K562 (cell line): ENCODE results near the gene DIAPH1. TPM values are rescaled to one million over a fixed set of nuclear protein-coding genes. Genes with fewer than 3 reads are reported as not detected.

ENCODE experiments used
- ARID4B ChIP-seq: sonication (generic); formaldehyde crosslinking; IDR thresholded peaks from 2 replicates; pipeline ENCODE4 v1.8.0; 2022; ENCODE audit warnings: mild to moderate bottlenecking, missing genetic modification reagents
- CHD1 ChIP-seq: fragments of 200-600 bp; sonication (generic); IDR thresholded peaks from one replicate; pipeline ENCODE4 v1.6.1; 2012; ENCODE audit warnings: mild to moderate bottlenecking, moderate library complexity, low read length, inconsistent platforms
- CREB1 ChIP-seq, 2 experiments: sonication (generic) in 1 of 2; formaldehyde crosslinking in 1 of 2; IDR thresholded peaks; 2 replicates each; pipeline versions ENCODE4 v1.6.1 to v1.8.0; 2012 to 2022; ENCODE audit warnings: inconsistent platforms in 1 of 2, mild to moderate bottlenecking in 1 of 2, missing genetic modification reagents in 1 of 2, moderate library complexity in 1 of 2
- DLX4 ChIP-seq: fragments of 250-450 bp; sonication (Bioruptor Pico); IDR thresholded peaks from 2 replicates; pipeline ENCODE4 v1.6.1; 2021; ENCODE audit warnings: mild to moderate bottlenecking
- ERF ChIP-seq: fragments of 450-650 bp; formaldehyde crosslinking; IDR thresholded peaks from 2 replicates; pipeline ENCODE4 v1.4.0; 2020; ENCODE audit warnings: mild to moderate bottlenecking, mixed read lengths
- EZH2 ChIP-seq: IDR thresholded peaks from 2 replicates; pipeline ENCODE4 v1.6.1; 2012; ENCODE audit warnings: low read depth, mild to moderate bottlenecking, inconsistent platforms, low read length, borderline replicate concordance
- GABPA ChIP-seq: fragments of 200-800 bp; sonication (Bioruptor generic); conservative IDR thresholded peaks from 2 replicates; pipeline ENCODE4 v1.6.1; 2016; ENCODE audit warnings: low read depth, missing genetic modification characterization, missing compliant biosample characterization
- HMBOX1 ChIP-seq: sonication (generic); IDR thresholded peaks from 2 replicates; pipeline ENCODE4 v1.6.1; 2016
- ILK ChIP-seq: fragments of 450-650 bp; IDR thresholded peaks from 2 replicates; pipeline ENCODE4 v1.6.1; 2016; ENCODE audit warnings: missing genetic modification characterization, low read depth, mild to moderate bottlenecking, missing compliant biosample characterization, moderate library complexity, borderline replicate concordance
- MCM2 ChIP-seq: fragments of 450-650 bp; IDR thresholded peaks from 2 replicates; pipeline ENCODE4 v1.6.1; 2017; ENCODE audit warnings: low read depth, mild to moderate bottlenecking
- NBN ChIP-seq: fragments of 450-650 bp; IDR thresholded peaks from 2 replicates; pipeline ENCODE4 v1.6.1; 2016; ENCODE audit warnings: low read depth, mild to moderate bottlenecking
- PHB2 ChIP-seq: fragments of 450-650 bp; IDR thresholded peaks from 2 replicates; pipeline ENCODE4 v1.6.1; 2017; ENCODE audit warnings: low read depth
- POLR2G ChIP-seq: fragments of 200-400 bp; formaldehyde crosslinking; IDR thresholded peaks from 2 replicates; pipeline ENCODE4 v1.6.1; 2017; ENCODE audit warnings: low read depth, mild to moderate bottlenecking, antibody characterized with exemption, low read length, moderate library complexity
- RBBP5 ChIP-seq: fragments of 200-600 bp; sonication (generic); IDR thresholded peaks from 2 replicates; pipeline ENCODE4 v1.6.1; 2012; ENCODE audit warnings: borderline replicate concordance, mild to moderate bottlenecking, low read length, control low read depth, inconsistent platforms; ENCODE audit not compliant: insufficient read depth, poor library complexity, severe bottlenecking
- RUNX1 ChIP-seq: sonication (generic); IDR thresholded peaks from 2 replicates; pipeline ENCODE4 v1.6.1; 2016; ENCODE audit warnings: antibody characterized with exemption, low read depth
- SMAD2 ChIP-seq: fragments of 150-350 bp; IDR thresholded peaks from 2 replicates; pipeline ENCODE4 v1.6.1; 2014; ENCODE audit warnings: low read depth, mild to moderate bottlenecking, low read length
- TBP ChIP-seq: optimal IDR thresholded peaks from 2 replicates; pipeline ENCODE3; 2011; ENCODE audit warnings: low read depth, low read length, improper control_type of control experiment
- ZBTB1 ChIP-seq: sonication (generic); formaldehyde crosslinking; IDR thresholded peaks from 2 replicates; pipeline ENCODE4 v1.8.1; 2023; ENCODE audit warnings: missing genetic modification reagents, low read depth, mild to moderate bottlenecking, borderline replicate concordance
- ZKSCAN1 ChIP-seq: fragments of 150-350 bp; IDR thresholded peaks from 2 replicates; pipeline ENCODE4 v1.6.1; 2016; ENCODE audit warnings: low read depth, low read length
- polyA plus RNA-seq, 8 experiments: library from polyadenylated mRNA; depleted of rRNA in 4 of 8; stranded (reverse) in 5 of 8; unstranded in 3 of 8; fragments of >200 nt; fragmentation: Nextera tagmentation in 2 of 8; fragmentation: Illumina TruSeq in 1 of 8; extraction: Ambion mirVana in 2 of 8; extraction: Trizol in 1 of 8; gene quantifications; 2 replicates each; pipeline versions ENCODE4 v1.2.1 to v1.2.3, GENCODE V29; 2011 to 2014; ENCODE audit warnings: inconsistent platforms in 1 of 8, missing spikeins in 1 of 8
- total RNA-seq, 7 experiments: library from RNA; depleted of rRNA in 6 of 7; stranded (reverse); fragments of >200 nt in 6 of 7; fragmentation: Illumina TruSeq in 2 of 7; extraction: Trizol in 2 of 7; gene quantifications; 2 replicates each; pipeline versions ENCODE4 v1.2.1 to v1.2.3, GENCODE V29; 2011 to 2021; ENCODE audit warnings: low replicate concordance in 1 of 7

Gene DIAPH1
- total and polyA plus RNA-seq, 9 of the 15 experiments (the other 6 are each of a cell fraction or from before 2014, with no cell fraction given): 60.8 to 328 (median 97.8) TPM

GRCh38 chr5:141650851-141651727, 32.3 kb upstream of the DIAPH1 start, which contains the start of gene FCHSD1 (continued):
- peak; percentile 65 for TF ChIP-seq CREB1 (IDR thresholded peaks at IDR 0.05)
- 0 out of 2 replicates have a peak, but pooled peaks have one; percentile 28 for TF ChIP-seq CREB1 (CRISPR knock-in tag; IDR thresholded peaks at IDR 0.05)
- TF ChIP-seq ERF (CRISPR knock-in tag): no peak
- TF ChIP-seq SMAD2: no peak
- peak; percentile 86 for TF ChIP-seq POLR2G
- TF ChIP-seq EZH2: no peak
- no peak for TF ChIP-seq ARID4B (CRISPR knock-in tag)
- TF ChIP-seq RBBP5: no peak
- TF ChIP-seq HMBOX1: no peak
- no peak for TF ChIP-seq DLX4 (CRISPR knock-in tag)
- no peak for TF ChIP-seq NBN
- TF ChIP-seq PHB2: no peak
- TF ChIP-seq ZKSCAN1: no peak
- no peak for TF ChIP-seq CHD1
- TF ChIP-seq ZBTB1 (CRISPR knock-in tag): no peak
- no peak for TF ChIP-seq RUNX1
- TF ChIP-seq ILK (tag): no peak
- no peak for TF ChIP-seq MCM2
- TF ChIP-seq TBP: peak; percentile 61
- TF ChIP-seq GABPA: peak; percentile 39; the same call in 1 of the 2 replicates
